HCT116 (cell line): ENCODE data around the gene NARF.

Experiments
- CEBPB ChIP-seq: IDR thresholded peaks from 2 replicates; pipeline ENCODE4 v1.6.1; 2012; ENCODE audit warnings: low read depth
- CTCF ChIP-seq, 3 experiments: fragments of 200-600 bp in 1 of 3; sonication (generic) in 1 of 3; IDR thresholded peaks in 2 of 3; conservative IDR thresholded peaks in 1 of 3; 2 replicates each; pipeline ENCODE4 v1.5.1; 2012 to 2017; ENCODE audit warnings: low read depth in 2 of 3, low read length in 2 of 3, antibody characterized with exemption in 1 of 3, borderline replicate concordance in 1 of 3, control low read depth in 1 of 3, mild to moderate bottlenecking in 1 of 3, mixed read lengths in 1 of 3, mixed run types in 1 of 3, moderate library complexity in 1 of 3; ENCODE audit not compliant: insufficient read depth in 1 of 3
- EGR1 ChIP-seq: IDR thresholded peaks from 2 replicates; pipeline ENCODE4 v1.6.1; 2012; ENCODE audit warnings: low read depth
- EZH2 ChIP-seq: fragments of 200-600 bp; sonication (generic); IDR thresholded peaks from 2 replicates; pipeline ENCODE4 v1.6.1; 2017; ENCODE audit warnings: antibody characterized with exemption, mixed run types
- EZH2phosphoT487 ChIP-seq: fragments of 200-600 bp; IDR thresholded peaks from 2 replicates; pipeline ENCODE4 v1.6.1; 2018; ENCODE audit warnings: antibody characterized with exemption, borderline replicate concordance
- POLR2A ChIP-seq: IDR thresholded peaks from 2 replicates; pipeline ENCODE4 v1.7.0; 2011; ENCODE audit warnings: borderline replicate concordance; ENCODE audit not compliant: insufficient read depth, insufficient read length; ENCODE audit errors: extremely low read depth
- POLR2AphosphoS5 ChIP-seq: IDR thresholded peaks from 2 replicates; pipeline ENCODE4 v1.6.1; 2011; ENCODE audit warnings: mild to moderate bottlenecking, low read depth, low read length, moderate library complexity
- REST ChIP-seq: IDR thresholded peaks from 2 replicates; pipeline ENCODE4 v1.6.1; 2012; ENCODE audit warnings: low read depth
- SIN3A ChIP-seq: IDR thresholded peaks from 2 replicates; pipeline ENCODE4 v1.6.1; 2012; ENCODE audit warnings: low read depth
- YY1 ChIP-seq: IDR thresholded peaks from 2 replicates; pipeline ENCODE4 v1.6.1; 2011; ENCODE audit warnings: low read length, low read depth, moderate library complexity, mild to moderate bottlenecking; ENCODE audit not compliant: insufficient replicate concordance; ENCODE audit errors: extremely low read depth
- ZFX ChIP-seq: fragments of 450-650 bp; IDR thresholded peaks from 2 replicates; pipeline ENCODE4 v1.6.1; 2017
- ZNF274 ChIP-seq: fragments of 200-500 bp; sonication (Bioruptor generic); IDR thresholded peaks from 2 replicates; pipeline ENCODE4 v1.6.1; 2014; ENCODE audit warnings: mild to moderate bottlenecking, low read depth, low read length, inconsistent platforms

- TF ChIP-seq EZH2 (no peak), CTCF (IDR thresholded peaks at IDR 0.05 in 2 of 3, conservative IDR thresholded peaks at IDR 0.05 in 1 of 3; ENCODE audit: borderline replicate concordance in 1 of 3, insufficient read depth in 1 of 3, low read depth in 2 of 3, low read length in 2 of 3) (no peak), POLR2A (no peak), ZNF274 (no peak), EGR1 (no peak), CEBPB (no peak), REST (no peak), YY1 (no peak), SIN3A (no peak), ZFX (no peak), POLR2AphosphoS5 (no peak), EZH2phosphoT487 (no peak)
Measured at GRCh38 chr17:82483836-82484235, 25.3 kb downstream of the NARF start.
